Left ventricle myocardium inferior (tissue), 1 donor: ENCODE measurements around the gene PPP1R16B. TPM values are rescaled to one million over a fixed set of nuclear protein-coding genes. Genes with fewer than 3 reads are reported as not detected.

Experiments used
- DNase-seq: peaks from one replicate; pipeline ENCODE4 v3.0.0-alpha.2; 2020
- H3K27ac ChIP-seq: fragments of 200-600 bp; replicated peaks from 2 replicates; pipeline ENCODE4 v1.8.0; 2021
- H3K27me3 ChIP-seq: fragments of 200-600 bp; 2 replicates; pipeline ENCODE4 v1.8.0; 2021; ENCODE audit warnings: low read depth
- H3K36me3 ChIP-seq: fragments of 200-600 bp; 2 replicates; pipeline ENCODE4 v1.8.0; 2021
- H3K4me1 ChIP-seq: fragments of 200-600 bp; 2 replicates; pipeline ENCODE4 v1.8.0; 2021
- H3K4me3 ChIP-seq: fragments of 200-600 bp; 2 replicates; pipeline ENCODE4 v1.8.0; 2021; ENCODE audit warnings: mild to moderate bottlenecking, moderate library complexity
- H3K9me3 ChIP-seq: fragments of 200-600 bp; replicated peaks from 2 replicates; pipeline ENCODE4 v1.8.0; 2021
- intact Hi-C: fragments of 100-400 bp; cut with micrococcal nuclease; formaldehyde crosslinking; loops from one replicate; pipeline ENCODE4 v1.11.0; 2022
- long read RNA-seq: library from polyadenylated mRNA; unstranded; transcript quantifications from one replicate; pipeline ENCODE4 v2.0.0, GENCODE V29; 2021
- total RNA-seq: library from RNA; stranded (reverse); fragmentation: NEBNext Ultra II Directional; extraction: Animal tissue kit (Norgen Biotek cat#: 25700); gene quantifications from one replicate; pipeline ENCODE4 v1.2.1, GENCODE V29; 2021
- TF ChIP-seq, protein P1 (sequence below): fragments of 200-600 bp; IDR thresholded peaks from 2 replicates; pipeline ENCODE4 v1.8.0; 2021; ENCODE audit warnings: antibody characterized with exemption, mild to moderate bottlenecking, borderline replicate concordance
- donor health status: DM: no; HTN: yes; CAD: no; lungs with severe emphysema.

PPP1R16B gene
- 6.3 TPM for total RNA-seq
- long read RNA-seq, full-length matches to known transcripts, result 3 of 17 reads
- long read RNA-seq, partial matches to known transcripts, result 12 of 17 reads
- long read RNA-seq, other reads (novel, unspliced or antisense), result 2 of 17 reads

DNA sequence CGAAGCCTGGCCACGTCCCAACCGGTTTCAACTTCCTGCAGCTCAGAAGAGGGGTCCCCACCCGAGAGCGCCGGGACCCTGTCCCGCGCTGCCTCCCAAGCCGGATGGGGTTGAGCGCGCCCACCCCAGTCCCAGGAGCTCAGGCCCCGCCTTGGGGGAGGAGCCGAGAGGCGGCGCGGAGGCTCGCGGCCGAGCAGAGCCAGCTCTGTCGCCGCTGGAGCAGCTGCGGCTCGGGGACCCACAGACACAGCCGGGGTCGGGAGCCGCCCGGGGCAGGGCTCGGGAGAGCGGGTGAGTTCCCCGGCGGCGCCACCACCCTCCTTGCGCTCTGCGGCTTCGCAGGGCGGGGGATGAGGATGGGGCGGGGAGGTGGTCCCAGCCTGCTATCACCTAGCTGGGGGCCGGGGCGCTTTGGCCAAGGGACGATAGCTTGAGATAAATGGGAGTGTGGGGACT, at the start of gene PPP1R16B:
Gene PPP1R16B, plus strand, starts transcription at position 196 of the 456 bp plus-strand sequence. CDS start 30,229 bp downstream, outside the sequence.
- peak; percentile 58 for DNase-seq
- peak within 1 kb of the TSS; percentile 91 for H3K27ac ChIP-seq
- H3K4me1 ChIP-seq, result peaks cover 60% of the 10 kb centered on the region
- H3K4me3 ChIP-seq, result peak within 1 kb of the TSS; percentile 72
- no peaks in the 10 kb centered on the region for H3K36me3 ChIP-seq
- intact Hi-C loops, result loop anchor here (10.0 kb wide), 1 partner anchor 69 kb away; no protein-coding TSS in a partner anchor
- peaks cover 47% of the 10 kb centered on the region for H3K27me3 ChIP-seq
- TF ChIP-seq, protein P1, sequence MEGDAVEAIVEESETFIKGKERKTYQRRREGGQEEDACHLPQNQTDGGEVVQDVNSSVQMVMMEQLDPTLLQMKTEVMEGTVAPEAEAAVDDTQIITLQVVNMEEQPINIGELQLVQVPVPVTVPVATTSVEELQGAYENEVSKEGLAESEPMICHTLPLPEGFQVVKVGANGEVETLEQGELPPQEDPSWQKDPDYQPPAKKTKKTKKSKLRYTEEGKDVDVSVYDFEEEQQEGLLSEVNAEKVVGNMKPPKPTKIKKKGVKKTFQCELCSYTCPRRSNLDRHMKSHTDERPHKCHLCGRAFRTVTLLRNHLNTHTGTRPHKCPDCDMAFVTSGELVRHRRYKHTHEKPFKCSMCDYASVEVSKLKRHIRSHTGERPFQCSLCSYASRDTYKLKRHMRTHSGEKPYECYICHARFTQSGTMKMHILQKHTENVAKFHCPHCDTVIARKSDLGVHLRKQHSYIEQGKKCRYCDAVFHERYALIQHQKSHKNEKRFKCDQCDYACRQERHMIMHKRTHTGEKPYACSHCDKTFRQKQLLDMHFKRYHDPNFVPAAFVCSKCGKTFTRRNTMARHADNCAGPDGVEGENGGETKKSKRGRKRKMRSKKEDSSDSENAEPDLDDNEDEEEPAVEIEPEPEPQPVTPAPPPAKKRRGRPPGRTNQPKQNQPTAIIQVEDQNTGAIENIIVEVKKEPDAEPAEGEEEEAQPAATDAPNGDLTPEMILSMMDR, result no peak
- no peaks in the 10 kb centered on the region for H3K9me3 ChIP-seq

DNA sequence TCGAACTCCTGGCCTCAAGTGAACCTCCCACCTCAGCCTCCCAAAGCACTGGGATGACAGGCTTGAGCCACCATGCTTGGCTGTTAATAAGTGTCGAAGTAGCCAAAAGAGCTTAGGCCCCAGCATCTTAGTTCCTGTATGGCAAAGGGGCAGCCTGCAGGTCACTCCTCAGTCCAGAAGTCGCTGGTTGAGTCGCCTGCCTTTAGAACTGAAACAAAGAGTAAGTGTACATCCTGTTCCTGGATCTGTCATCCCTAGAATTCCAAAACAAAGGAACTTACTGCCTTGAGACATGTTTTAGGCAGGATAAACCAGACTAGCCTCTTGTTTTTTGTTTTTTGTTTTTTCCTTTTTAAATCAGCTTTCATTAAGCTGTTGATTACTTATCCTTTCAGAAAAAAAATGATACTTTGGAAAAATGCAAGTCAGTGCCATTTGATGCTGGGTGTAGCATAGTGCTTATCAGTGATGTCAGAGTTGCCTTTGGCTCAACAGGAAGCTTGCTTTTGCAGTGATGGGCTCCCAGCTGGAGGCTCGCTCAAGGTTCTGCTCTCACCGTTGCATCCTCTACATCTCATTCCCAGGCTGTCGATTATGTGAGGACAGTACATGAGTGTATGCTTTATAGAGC, 48.2 kb upstream of the PPP1R16B start:
- H3K4me3 ChIP-seq, result no peak overlapping the region
- peaks cover 11% of the 10 kb centered on the region for H3K4me1 ChIP-seq
- peaks cover 89% of the 10 kb centered on the region for H3K36me3 ChIP-seq
- no peaks in the 10 kb centered on the region for H3K27me3 ChIP-seq
- no peaks in the 10 kb centered on the region for H3K9me3 ChIP-seq
- intact Hi-C loops, result no loop called here
- peak overlapping the region; percentile 58 for H3K27ac ChIP-seq
- TF ChIP-seq, protein P1, result no peak
- no peak for DNase-seq

DNA sequence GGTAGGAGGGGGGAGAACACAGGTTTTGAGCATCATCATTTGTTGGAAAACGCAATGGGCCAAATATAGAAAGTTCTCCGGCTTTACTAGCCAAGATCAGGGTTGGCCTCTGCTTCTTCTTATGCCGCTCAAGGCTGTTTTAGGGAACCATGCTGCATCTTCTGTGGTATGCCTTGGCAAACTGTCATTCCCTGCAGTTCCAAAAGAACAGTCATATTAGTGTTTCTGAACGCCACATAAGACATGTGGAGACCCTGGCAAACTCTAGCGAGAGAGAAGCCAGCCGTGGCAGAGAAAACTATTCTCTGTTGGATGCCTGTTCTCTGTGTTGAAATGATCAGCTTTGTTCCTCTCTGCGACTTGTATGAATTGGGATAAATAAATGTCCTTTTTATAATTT, 46.4 kb upstream of the PPP1R16B start:
- peaks cover 93% of the 10 kb centered on the region for H3K36me3 ChIP-seq
- DNase-seq, result no peak
- peaks cover 11% of the 10 kb centered on the region for H3K4me1 ChIP-seq
- H3K9me3 ChIP-seq, result no peaks in the 10 kb centered on the region
- H3K4me3 ChIP-seq, result no peak overlapping the region
- TF ChIP-seq, protein P1, result no peak
- intact Hi-C loops, result no loop called here
- no peaks in the 10 kb centered on the region for H3K27me3 ChIP-seq
- H3K27ac ChIP-seq, result no peak overlapping the region

DNA sequence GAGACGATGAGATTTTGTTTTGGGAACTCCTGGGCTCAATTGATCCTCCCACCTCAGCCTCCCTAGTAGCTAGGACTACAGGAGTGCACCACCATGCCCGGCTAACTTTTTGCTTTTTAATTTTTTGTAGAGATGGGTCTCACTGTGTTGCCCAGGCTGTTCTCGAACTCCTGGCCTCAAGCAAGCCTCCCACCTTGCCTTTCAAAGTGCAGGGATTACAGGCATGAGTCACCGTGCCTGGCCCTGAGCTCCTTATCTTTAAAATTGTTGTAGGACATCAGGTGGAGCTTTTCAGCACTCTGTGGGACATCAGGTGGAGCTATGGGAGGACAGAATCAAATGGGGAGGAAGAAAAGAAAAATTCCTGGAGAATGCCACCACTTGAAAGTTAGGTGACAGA, 44.5 kb upstream of the PPP1R16B start:
- Histone ChIP-seq H3K9me3 (no peaks in the 10 kb centered on the region), H3K27me3 (no peaks in the 10 kb centered on the region), H3K27ac (no peak overlapping the region), H3K4me3 (no peak overlapping the region), H3K36me3 (peaks cover 97% of the 10 kb centered on the region), H3K4me1 (peaks cover 11% of the 10 kb centered on the region)
- intact Hi-C loops, result no loop called here
- TF ChIP-seq, protein P1, result no peak
- DNase-seq, result no peak

DNA sequence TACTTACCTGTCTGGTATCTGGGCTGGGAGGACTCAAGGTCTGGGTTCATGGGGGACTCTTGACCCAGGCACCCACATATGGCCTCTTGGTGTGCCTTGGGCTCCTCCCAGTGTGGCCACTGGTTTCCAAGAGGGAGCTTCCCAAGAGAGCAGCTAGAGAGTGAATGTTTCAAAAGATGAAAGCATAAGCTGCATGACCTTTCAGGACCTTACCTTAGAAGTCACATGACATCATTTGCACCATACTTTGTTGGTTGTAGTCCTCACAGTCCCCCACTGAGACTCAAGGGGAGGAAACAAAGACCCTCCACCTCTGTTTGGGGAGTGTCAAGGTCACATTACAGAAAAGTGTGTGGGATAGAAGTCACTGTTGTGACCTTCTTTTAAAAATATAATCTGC, 43.3 kb upstream of the PPP1R16B start:
- DNase-seq, result no peak
- TF ChIP-seq, protein P1, result no peak
- H3K27ac ChIP-seq, result no peak overlapping the region
- H3K4me3 ChIP-seq, result no peak overlapping the region
- H3K9me3 ChIP-seq, result no peaks in the 10 kb centered on the region
- peaks cover 6% of the 10 kb centered on the region for H3K4me1 ChIP-seq
- H3K36me3 ChIP-seq, result peaks cover 95% of the 10 kb centered on the region
- intact Hi-C loops, result no loop called here
- no peaks in the 10 kb centered on the region for H3K27me3 ChIP-seq
